HUDEP-2 (cell line): ENCODE results near the gene CDK5RAP2.
A peak's percentile ranks its signal among the peaks of the same experiment; 100 is the strongest.

Source experiments
- DNase-seq, 76 experiments: peaks; one replicate each; lab custom pipeline; 2025; ENCODE audit not compliant: unreplicated experiment in 76 of 76; lab: John Stamatoyannopoulos, UW

The CDK5RAP2 gene

GRCh38 chr9:120441426-120442307 is 138.3 kb downstream of the CDK5RAP2 start:
- DNase-seq, result no peak

- DNase-seq, result no peak
Observed at GRCh38 chr9:120440791-120441190, 139.2 kb downstream of the CDK5RAP2 start.

- no peak for DNase-seq
Observed at GRCh38 chr9:120439926-120440325, 140.0 kb downstream of the CDK5RAP2 start.

- peak in 4 of 76 experiments; percentile 2 to 3 (median 2) for DNase-seq
Observed at GRCh38 chr9:120438836-120439546, 141.0 kb downstream of the CDK5RAP2 start.

- DNase-seq, result no peak
Observed at GRCh38 chr9:120438111-120438510, 141.9 kb downstream of the CDK5RAP2 start.

GRCh38 chr9:120436983-120437475 is 142.9 kb downstream of the CDK5RAP2 start:
- DNase-seq, result no peak

- peak in 2 of 76 experiments; percentile 4 to 12 for DNase-seq
Observed at GRCh38 chr9:120436446-120436845, 143.5 kb downstream of the CDK5RAP2 start.

GRCh38 chr9:120435091-120435490 is 144.9 kb downstream of the CDK5RAP2 start:
- DNase-seq, result no peak

GRCh38 chr9:120434532-120434931 is 145.4 kb downstream of the CDK5RAP2 start:
- DNase-seq, result no peak

GRCh38 chr9:120433701-120434100 is 146.3 kb downstream of the CDK5RAP2 start:
- no peak for DNase-seq

GRCh38 chr9:120432600-120432999 is 147.4 kb downstream of the CDK5RAP2 start:
- DNase-seq, result no peak

- DNase-seq, result no peak
Observed at GRCh38 chr9:120431268-120431667, 148.7 kb downstream of the CDK5RAP2 start.

GRCh38 chr9:120424248-120424647 is 155.7 kb downstream of the CDK5RAP2 start:
- DNase-seq, result no peak

GRCh38 chr9:120423812-120424211 is 156.2 kb downstream of the CDK5RAP2 start:
- DNase-seq, result no peak

GRCh38 chr9:120421977-120422376 is 158.0 kb downstream of the CDK5RAP2 start:
- DNase-seq, result no peak

- no peak for DNase-seq
Observed at GRCh38 chr9:120418315-120418714, 161.7 kb downstream of the CDK5RAP2 start.

GRCh38 chr9:120416781-120417427 is 163.1 kb downstream of the CDK5RAP2 start:
- no peak for DNase-seq

- DNase-seq, result no peak
Observed at GRCh38 chr9:120413121-120414048, 166.6 kb downstream of the CDK5RAP2 start.

GRCh38 chr9:120412425-120412951 is 167.5 kb downstream of the CDK5RAP2 start:
- no peak for DNase-seq
